ENCODE data around the gene CHAD.

The CHAD gene

GRCh38 chr17:50468304-50469207, at the start of gene CHAD:
Gene CHAD, minus strand, starts transcription at chr17:50468880. Its CDS starts 67 bp downstream, at chr17:50468813.
- DNase-seq: no peak

- no peak for DNase-seq
These were observed 49.1 kb upstream of the CHAD start for GRCh38 chr17:50517504-50518383.

GRCh38 chr17:50517011-50517410, 48.3 kb upstream of the CHAD start:
- DNase-seq: no peak

- DNase-seq: no peak
These were observed 46.4 kb upstream of the CHAD start for GRCh38 chr17:50514936-50515702.

GRCh38 chr17:50514388-50514787, 45.7 kb upstream of the CHAD start:
- no peak for DNase-seq

- no peak for DNase-seq
These were observed 44.8 kb upstream of the CHAD start for GRCh38 chr17:50513495-50513894.

GRCh38 chr17:50511058-50511457, 42.4 kb upstream of the CHAD start:
- peak in 1 of 2 donors; percentile 37 for DNase-seq

- DNase-seq: no peak
These were observed 40.1 kb upstream of the CHAD start for GRCh38 chr17:50508573-50509460.

- DNase-seq: peak; percentile 49 to 71
These were observed 39.3 kb upstream of the CHAD start, which contains the start of gene MYCBPAP for GRCh38 chr17:50507871-50508572. Gene MYCBPAP, plus strand, starts transcription at chr17:50508439. Its CDS starts 236 bp downstream, at chr17:50508675.

- DNase-seq: no peak
These were observed 37.6 kb upstream of the CHAD start for GRCh38 chr17:50506298-50506697.

GRCh38 chr17:50505591-50506130, 37.0 kb upstream of the CHAD start:
- DNase-seq: no peak

- no peak for DNase-seq
These were observed 33.8 kb upstream of the CHAD start for GRCh38 chr17:50502301-50502990.

GRCh38 chr17:50501054-50501453, 32.4 kb upstream of the CHAD start:
- DNase-seq: peak; percentile 22 to 39

GRCh38 chr17:50499721-50500120, 31.0 kb upstream of the CHAD start:
- no peak for DNase-seq

- DNase-seq: no peak
These were observed 30.6 kb upstream of the CHAD start for GRCh38 chr17:50499270-50499669.

- DNase-seq: no peak
These were observed 29.6 kb upstream of the CHAD start for GRCh38 chr17:50498021-50498874.

- no peak for DNase-seq
These were observed 27.2 kb upstream of the CHAD start for GRCh38 chr17:50495918-50496317.

- DNase-seq: no peak
These were observed 26.6 kb upstream of the CHAD start for GRCh38 chr17:50495217-50495823.

GRCh38 chr17:50493744-50494143, 25.1 kb upstream of the CHAD start:
- DNase-seq: no peak
